DND-41 (cell line): ENCODE results near the gene SLC35F3.

Source experiments
- CTCF ChIP-seq: IDR thresholded peaks from 2 replicates; pipeline ENCODE4 v1.5.1; 2012; ENCODE audit warnings: borderline replicate concordance, low read length, moderate library complexity, mild to moderate bottlenecking; ENCODE audit not compliant: poor library complexity, severe bottlenecking; ENCODE audit errors: extremely low read depth
- EZH2 ChIP-seq: IDR thresholded peaks from 3 replicates; pipeline ENCODE4 v1.6.1; 2012; ENCODE audit warnings: borderline replicate concordance, low read depth, mild to moderate bottlenecking, moderate library complexity, low read length, inconsistent platforms; ENCODE audit not compliant: severe bottlenecking

- TF ChIP-seq CTCF (no peak), EZH2 (no peak)
Measured at GRCh38 chr1:234222561-234223280, 318.2 kb downstream of the SLC35F3 start.
